Measurements from ENCODE around the gene TMEM108. TPM values are rescaled to one million over a fixed set of nuclear protein-coding genes. Genes with fewer than 3 reads are reported as not detected.

TMEM108 gene
- total RNA-seq, 4 donors from 2014 or later, result 1.1 to 3.2 TPM; not detected in 2

- H3K36me3 ChIP-seq, result no peaks in the 10 kb centered on the region
- no peak for TF ChIP-seq POLR2A (IDR thresholded peaks at IDR 0.05)
- no peak for TF ChIP-seq CTCF (IDR thresholded peaks at IDR 0.05)
- intact Hi-C loops (cut with DNase I; ENCODE audit: low total_unique reads), result no loop called here
Observed at GRCh38 chr3:133280586-133280985, 242.4 kb downstream of the TMEM108 start.

GRCh38 chr3:133282236-133282635 lies 244.0 kb downstream of the TMEM108 start:
- TF ChIP-seq CTCF (IDR thresholded peaks at IDR 0.05) (no peak), POLR2A (IDR thresholded peaks at IDR 0.05) (no peak)
- Histone ChIP-seq H3K27me3 (no peaks in the 10 kb centered on the region), H3K9me3 (no peaks in the 10 kb centered on the region), H3K36me3 (no peaks in the 10 kb centered on the region), H3K4me3 (no peak overlapping the region), H3K4me1 (no peaks in the 10 kb centered on the region), H3K27ac (no peak overlapping the region)
- no peak for DNase-seq
- intact Hi-C loops (cut with DNase I; ENCODE audit: low total_unique reads), result no loop called here

More at GRCh38 chr3:133280586-133280985, 242.4 kb downstream of the TMEM108 start:
- no peaks in the 10 kb centered on the region for H3K27me3 ChIP-seq
- DNase-seq, result no peak
- no peak overlapping the region for H3K27ac ChIP-seq
- no peak overlapping the region for H3K4me3 ChIP-seq
- no peaks in the 10 kb centered on the region for H3K4me1 ChIP-seq
- H3K9me3 ChIP-seq, result no peaks in the 10 kb centered on the region

- Histone ChIP-seq H3K4me1 (no peaks in the 10 kb centered on the region), H3K9me3 (no peaks in the 10 kb centered on the region), H3K27me3 (no peaks in the 10 kb centered on the region), H3K36me3 (no peaks in the 10 kb centered on the region), H3K27ac (no peak overlapping the region), H3K4me3 (no peak overlapping the region)
- DNase-seq, result no peak
- intact Hi-C loops (cut with DNase I; ENCODE audit: low total_unique reads), result no loop called here
- TF ChIP-seq POLR2A (IDR thresholded peaks at IDR 0.05) (no peak), CTCF (IDR thresholded peaks at IDR 0.05) (no peak)
Observed at GRCh38 chr3:133283958-133284807, 246.0 kb downstream of the TMEM108 start.

- H3K27me3 ChIP-seq, result no peaks in the 10 kb centered on the region
- TF ChIP-seq CTCF (IDR thresholded peaks at IDR 0.05), result no peak
- no peak for TF ChIP-seq POLR2A (IDR thresholded peaks at IDR 0.05)
- intact Hi-C loops (cut with DNase I; ENCODE audit: low total_unique reads), result no loop called here
Observed at GRCh38 chr3:133289322-133289721, 251.1 kb downstream of the TMEM108 start.

GRCh38 chr3:133292296-133292695 lies 254.1 kb downstream of the TMEM108 start:
- TF ChIP-seq POLR2A (IDR thresholded peaks at IDR 0.05) (no peak), CTCF (IDR thresholded peaks at IDR 0.05) (no peak)
- no peak overlapping the region for H3K27ac ChIP-seq
- intact Hi-C loops (cut with DNase I; ENCODE audit: low total_unique reads), result no loop called here
- H3K4me1 ChIP-seq, result no peaks in the 10 kb centered on the region
- H3K36me3 ChIP-seq, result no peaks in the 10 kb centered on the region
- H3K4me3 ChIP-seq, result no peak overlapping the region
- H3K27me3 ChIP-seq, result no peaks in the 10 kb centered on the region
- no peak for DNase-seq
- no peaks in the 10 kb centered on the region for H3K9me3 ChIP-seq

More at GRCh38 chr3:133289322-133289721, 251.1 kb downstream of the TMEM108 start:
- Histone ChIP-seq H3K36me3 (no peaks in the 10 kb centered on the region), H3K4me1 (no peaks in the 10 kb centered on the region), H3K27ac (no peak overlapping the region), H3K9me3 (no peaks in the 10 kb centered on the region), H3K4me3 (no peak overlapping the region)
- DNase-seq, result no peak
